ENCODE data around the gene CEBPG. TPM values are rescaled to one million over a fixed set of nuclear protein-coding genes. Genes with fewer than 3 reads are reported as not detected.

The CEBPG gene
- total and polyA plus RNA-seq, 2 donors (not counting 1 experiment from before 2014, with no cell fraction given), result 13.7 to 66.7 TPM

DNA sequence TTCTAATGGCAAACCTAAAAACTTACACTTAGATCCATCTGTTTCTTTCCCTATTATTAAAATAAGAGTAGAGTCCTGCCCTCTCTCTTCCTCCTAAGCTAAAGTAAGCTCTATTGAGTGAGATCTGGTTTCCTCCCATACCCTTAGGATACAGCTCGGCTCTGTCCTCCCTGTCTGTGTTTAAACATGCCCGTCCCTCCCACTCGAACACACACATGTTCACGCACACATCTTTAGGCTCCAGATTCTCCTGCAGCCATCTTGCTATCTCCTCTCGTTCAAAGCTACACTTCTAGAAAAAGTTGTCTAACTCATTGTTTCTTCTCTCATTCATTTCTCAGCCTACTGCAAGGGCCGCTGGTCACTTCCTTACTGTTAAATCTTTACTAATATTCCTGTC, 15.1 kb upstream of the CEBPG start:
- Histone ChIP-seq H3K9ac (ENCODE audit: insufficient read depth, low read length) (no peak overlapping the region), H3K27ac (ENCODE audit: insufficient read depth, low read length) (no peak overlapping the region), H3K4me1 (ENCODE audit: control insufficient read depth, extremely low read depth, insufficient read depth, low read length) (no peaks in the 10 kb centered on the region), H4K20me1 (ENCODE audit: control insufficient read depth, extremely low read depth, insufficient read depth, low read length) (no peaks in the 10 kb centered on the region), H3K27me3 (ENCODE audit: control insufficient read depth, insufficient read depth, low read length) (no peaks in the 10 kb centered on the region), H3K4me2 (ENCODE audit: extremely low read depth, insufficient read depth, low read length) (no peak overlapping the region), H3K4me3 (replicated peaks in 1 of 4; ENCODE audit: control extremely low read depth in 1 of 4, insufficient read depth in 1 of 4, low read depth in 3 of 4, low read length in 4 of 4) (no peak overlapping the region), H2AFZ (ENCODE audit: low read length) (no peak overlapping the region), H3K9me3 (ENCODE audit: control insufficient read depth, insufficient read depth, low read depth, low read length) (no peaks in the 10 kb centered on the region), H3K79me2 (ENCODE audit: control insufficient read depth, insufficient read depth, low read length) (no peaks in the 10 kb centered on the region), H3K36me3 (ENCODE audit: control insufficient read depth, insufficient read depth, low read length) (no peaks in the 10 kb centered on the region)
- TF ChIP-seq, protein P1, sequence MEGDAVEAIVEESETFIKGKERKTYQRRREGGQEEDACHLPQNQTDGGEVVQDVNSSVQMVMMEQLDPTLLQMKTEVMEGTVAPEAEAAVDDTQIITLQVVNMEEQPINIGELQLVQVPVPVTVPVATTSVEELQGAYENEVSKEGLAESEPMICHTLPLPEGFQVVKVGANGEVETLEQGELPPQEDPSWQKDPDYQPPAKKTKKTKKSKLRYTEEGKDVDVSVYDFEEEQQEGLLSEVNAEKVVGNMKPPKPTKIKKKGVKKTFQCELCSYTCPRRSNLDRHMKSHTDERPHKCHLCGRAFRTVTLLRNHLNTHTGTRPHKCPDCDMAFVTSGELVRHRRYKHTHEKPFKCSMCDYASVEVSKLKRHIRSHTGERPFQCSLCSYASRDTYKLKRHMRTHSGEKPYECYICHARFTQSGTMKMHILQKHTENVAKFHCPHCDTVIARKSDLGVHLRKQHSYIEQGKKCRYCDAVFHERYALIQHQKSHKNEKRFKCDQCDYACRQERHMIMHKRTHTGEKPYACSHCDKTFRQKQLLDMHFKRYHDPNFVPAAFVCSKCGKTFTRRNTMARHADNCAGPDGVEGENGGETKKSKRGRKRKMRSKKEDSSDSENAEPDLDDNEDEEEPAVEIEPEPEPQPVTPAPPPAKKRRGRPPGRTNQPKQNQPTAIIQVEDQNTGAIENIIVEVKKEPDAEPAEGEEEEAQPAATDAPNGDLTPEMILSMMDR (conservative IDR thresholded peaks at IDR 0.05 in 1 of 2, IDR thresholded peaks at IDR 0.05 in 1 of 2; ENCODE audit: low read depth in 1 of 2, low read length in 2 of 2), result no peak
- TF ChIP-seq EZH2 (IDR thresholded peaks at IDR 0.05; ENCODE audit: low read length, missing control alignments), result no peak
- no peak for DNase-seq (ENCODE audit: low read depth in 2 of 2)

DNA sequence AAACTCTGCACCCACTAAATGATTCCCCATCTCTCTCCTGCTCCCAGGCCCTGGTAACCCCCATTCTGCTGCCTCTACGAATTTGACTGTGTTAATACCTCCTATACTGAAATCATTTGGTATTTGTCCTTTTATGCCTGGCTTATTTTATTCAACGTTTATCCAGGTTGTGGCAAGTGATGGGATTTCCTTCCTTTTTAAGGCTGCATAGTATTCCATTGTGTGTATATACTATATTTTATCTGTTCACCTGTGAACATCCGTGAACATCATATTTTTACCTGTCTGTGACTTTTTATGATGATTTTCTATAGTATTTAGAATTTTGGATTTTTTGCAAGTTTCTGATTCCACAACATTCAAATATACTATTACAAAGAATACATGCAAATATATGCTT, 13.9 kb upstream of the CEBPG start:
- no peaks in the 10 kb centered on the region for H3K27me3 ChIP-seq (ENCODE audit: control insufficient read depth, insufficient read depth, low read length)
- TF ChIP-seq, protein P1 (conservative IDR thresholded peaks at IDR 0.05 in 1 of 2, IDR thresholded peaks at IDR 0.05 in 1 of 2; ENCODE audit: low read depth in 1 of 2, low read length in 2 of 2), result no peak
- TF ChIP-seq EZH2 (IDR thresholded peaks at IDR 0.05; ENCODE audit: low read length, missing control alignments), result no peak
- no peak for DNase-seq (ENCODE audit: low read depth in 2 of 2)

DNA sequence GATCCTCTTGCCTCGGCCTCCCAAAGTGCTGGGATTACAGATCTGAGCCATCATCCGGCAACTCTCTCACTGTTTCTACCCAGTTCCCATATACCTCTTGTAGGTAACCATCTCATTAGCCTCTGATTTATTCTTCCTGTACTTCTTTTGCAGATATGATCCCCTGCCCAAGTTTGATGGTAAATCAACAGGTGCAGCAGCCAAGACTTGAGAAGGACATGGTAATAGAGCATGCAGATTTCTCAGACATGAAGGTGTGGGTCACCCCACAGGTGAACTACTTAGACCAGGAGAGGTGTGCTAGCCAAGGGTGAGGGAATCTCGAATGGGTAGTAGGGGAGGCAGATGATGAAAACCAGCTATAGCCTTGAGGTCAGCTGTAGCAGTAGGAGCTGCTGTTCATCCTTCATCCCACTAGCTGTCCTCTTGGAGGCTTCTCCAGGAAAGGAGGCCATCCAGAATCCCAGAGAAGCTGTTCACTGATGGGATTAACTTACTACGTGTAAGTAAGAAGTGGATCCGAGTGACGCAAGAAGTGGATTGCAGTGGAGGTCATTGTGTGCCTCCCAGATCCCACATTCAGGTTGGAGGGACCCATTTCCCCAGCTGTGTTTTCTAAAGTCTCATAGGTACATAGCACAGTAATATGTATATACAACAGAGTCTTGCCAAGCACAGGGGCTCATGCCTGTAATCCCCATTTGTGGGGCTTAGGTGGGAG, 10.8 kb upstream of the CEBPG start:
- Histone ChIP-seq H3K9me3 (ENCODE audit: control insufficient read depth, insufficient read depth, low read depth, low read length) (no peaks in the 10 kb centered on the region), H3K27me3 (ENCODE audit: control insufficient read depth, insufficient read depth, low read length) (peaks cover 3% of the 10 kb centered on the region), H3K36me3 (ENCODE audit: control insufficient read depth, insufficient read depth, low read length) (no peaks in the 10 kb centered on the region), H3K27ac (ENCODE audit: insufficient read depth, low read length) (no peak overlapping the region), H3K4me2 (ENCODE audit: extremely low read depth, insufficient read depth, low read length) (no peak overlapping the region), H4K20me1 (ENCODE audit: control insufficient read depth, extremely low read depth, insufficient read depth, low read length) (no peaks in the 10 kb centered on the region), H3K4me3 (replicated peaks in 1 of 4; ENCODE audit: control extremely low read depth in 1 of 4, insufficient read depth in 1 of 4, low read depth in 3 of 4, low read length in 4 of 4) (no peak overlapping the region), H3K79me2 (ENCODE audit: control insufficient read depth, insufficient read depth, low read length) (no peaks in the 10 kb centered on the region), H2AFZ (ENCODE audit: low read length) (no peak overlapping the region), H3K4me1 (ENCODE audit: control insufficient read depth, extremely low read depth, insufficient read depth, low read length) (no peaks in the 10 kb centered on the region), H3K9ac (ENCODE audit: insufficient read depth, low read length) (no peak overlapping the region)
- TF ChIP-seq, protein P1 (conservative IDR thresholded peaks at IDR 0.05 in 1 of 2, IDR thresholded peaks at IDR 0.05 in 1 of 2; ENCODE audit: low read depth in 1 of 2, low read length in 2 of 2), result no peak
- no peak for TF ChIP-seq EZH2 (IDR thresholded peaks at IDR 0.05; ENCODE audit: low read length, missing control alignments)
- DNase-seq (ENCODE audit: low read depth in 2 of 2), result no peak

More for the DNA sequence above, 13.9 kb upstream of the CEBPG start:
- Histone ChIP-seq H3K4me2 (ENCODE audit: extremely low read depth, insufficient read depth, low read length) (no peak overlapping the region), H3K4me3 (replicated peaks in 1 of 4; ENCODE audit: control extremely low read depth in 1 of 4, insufficient read depth in 1 of 4, low read depth in 3 of 4, low read length in 4 of 4) (no peak overlapping the region), H2AFZ (ENCODE audit: low read length) (no peak overlapping the region), H3K9ac (ENCODE audit: insufficient read depth, low read length) (no peak overlapping the region), H3K79me2 (ENCODE audit: control insufficient read depth, insufficient read depth, low read length) (no peaks in the 10 kb centered on the region), H3K9me3 (ENCODE audit: control insufficient read depth, insufficient read depth, low read depth, low read length) (no peaks in the 10 kb centered on the region), H3K27ac (ENCODE audit: insufficient read depth, low read length) (no peak overlapping the region), H3K4me1 (ENCODE audit: control insufficient read depth, extremely low read depth, insufficient read depth, low read length) (no peaks in the 10 kb centered on the region), H3K36me3 (ENCODE audit: control insufficient read depth, insufficient read depth, low read length) (no peaks in the 10 kb centered on the region), H4K20me1 (ENCODE audit: control insufficient read depth, extremely low read depth, insufficient read depth, low read length) (no peaks in the 10 kb centered on the region)

Measured in fibroblast of lung (primary cell).